Caco-2 (cell line): ENCODE data around the gene PRG2. TPM values are rescaled to one million over a fixed set of nuclear protein-coding genes. Genes with fewer than 3 reads are reported as not detected.

ENCODE experiments used
- BruUV-seq: library from RNA; stranded (reverse); fragments of 400-500 nt; replicated peaks from 2 replicates; lab custom pipeline; 2021; lab: Mats Ljungman, UMichigan
- CTCF ChIA-PET: fragments of 300-600 bp; sonication (Branson Sonifier 250); formaldehyde crosslinking; loops from one replicate; lab custom pipeline; 2022; ENCODE audit warnings: antibody characterized with exemption; lab: Charles Lee
- POLR2A ChIA-PET: fragments of 300-600 bp; sonication (Branson Sonifier 250); formaldehyde crosslinking; loops from one replicate; lab custom pipeline; 2022; ENCODE audit warnings: antibody characterized with exemption; lab: Charles Lee
- DNase-seq, 2 experiments: peaks; one replicate each; pipeline versions ENCODE4 v3.0.0 to v3.0.0-alpha.2; 2020 to 2022
- H3K27me3 ChIP-seq: replicated peaks from 2 replicates; pipeline ENCODE4 v1.6.0; 2011; ENCODE audit warnings: low read length; ENCODE audit not compliant: control insufficient read depth, insufficient read depth
- H3K36me3 ChIP-seq: 2 replicates; pipeline ENCODE4 v1.5.1; 2011; ENCODE audit warnings: low read length; ENCODE audit not compliant: control insufficient read depth, insufficient read depth
- H3K4me1 ChIP-seq: fragments of 250-450 bp; sonication (Bioruptor Pico); 2 replicates; pipeline ENCODE4 v1.5.1; 2020; ENCODE audit warnings: mild to moderate bottlenecking
- H3K4me3 ChIP-seq: 2 replicates; pipeline ENCODE4 v1.5.1; 2011; ENCODE audit warnings: low read depth, mild to moderate bottlenecking, control low read depth, low read length
- H3K9me3 ChIP-seq: fragments of 250-450 bp; sonication (Bioruptor Pico); 2 replicates; pipeline ENCODE4 v1.5.1; 2020; ENCODE audit warnings: mild to moderate bottlenecking, moderate library complexity
- H3K27ac Mint-ChIP-seq: one replicate; pipeline ENCODE4 v1.8.0; 2022; ENCODE audit warnings: mixed read lengths; ENCODE audit not compliant: unreplicated experiment
- H3K27me3 Mint-ChIP-seq: one replicate; pipeline ENCODE4 v1.8.0; 2022; ENCODE audit warnings: mixed read lengths; ENCODE audit not compliant: insufficient read depth, unreplicated experiment
- H3K36me3 Mint-ChIP-seq: one replicate; pipeline ENCODE4 v1.8.0; 2022; ENCODE audit warnings: mild to moderate bottlenecking, mixed read lengths; ENCODE audit not compliant: insufficient read depth, unreplicated experiment
- H3K4me1 Mint-ChIP-seq: one replicate; pipeline ENCODE4 v1.8.0; 2022; ENCODE audit warnings: low read depth, mixed read lengths; ENCODE audit not compliant: unreplicated experiment
- H3K4me3 Mint-ChIP-seq: one replicate; pipeline ENCODE4 v1.8.0; 2022; ENCODE audit warnings: mild to moderate bottlenecking, moderate library complexity, mixed read lengths; ENCODE audit not compliant: unreplicated experiment
- H3K9me3 Mint-ChIP-seq: one replicate; pipeline ENCODE4 v1.8.0; 2022; ENCODE audit warnings: mixed read lengths; ENCODE audit not compliant: unreplicated experiment
- intact Hi-C: fragments of 100-400 bp; cut with micrococcal nuclease; formaldehyde crosslinking; loops from one replicate; pipeline ENCODE4 v1.10.0; 2022; ENCODE audit not compliant: unreplicated experiment
- total RNA-seq: library from RNA; stranded (reverse); gene quantifications from 2 replicates; pipeline ENCODE4 v1.2.3, GENCODE V29; 2022
- TF ChIP-seq, protein P1 (sequence below), 2 experiments: fragments of 200-600 bp in 1 of 2; IDR thresholded peaks; 1 replicate in 1 of 2; 2 replicates in 1 of 2; pipeline versions ENCODE4 v1.5.1 to v1.8.0; 2011 to 2022; ENCODE audit warnings: antibody characterized with exemption in 1 of 2, control low read depth in 1 of 2, inconsistent platforms in 1 of 2, low read depth in 1 of 2, low read length in 1 of 2, mild to moderate bottlenecking in 1 of 2, moderate library complexity in 1 of 2; ENCODE audit not compliant: insufficient read depth in 1 of 2, severe bottlenecking in 1 of 2, unreplicated experiment in 1 of 2

The PRG2 gene
- total RNA-seq, 1 experiment from 2014 or later: not detected

DNA sequence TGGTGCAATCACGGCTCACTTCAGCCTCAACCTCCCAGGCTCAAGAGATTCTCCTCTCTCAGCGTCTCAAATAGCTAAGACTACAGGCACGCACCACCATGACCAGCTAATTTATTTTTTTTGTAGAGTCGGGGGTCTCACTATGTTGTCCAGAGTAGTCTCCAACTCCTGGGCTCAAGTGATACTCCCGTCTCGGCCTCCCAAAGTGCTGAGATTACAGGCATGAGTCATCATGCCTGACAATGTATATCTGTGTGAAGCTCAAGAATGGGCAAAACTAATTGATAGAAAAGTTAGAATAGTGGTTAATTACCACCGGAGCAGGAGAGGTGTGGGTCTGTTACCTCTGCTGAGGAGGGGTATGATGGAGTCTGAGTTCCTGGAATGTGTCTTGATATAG lies 45.6 kb upstream of the PRG2 start:
- H3K27me3 ChIP-seq: no peaks in the 10 kb centered on the region
- H3K9me3 Mint-ChIP-seq: no peaks in the 10 kb centered on the region
- intact Hi-C loops: no loop called here
- no peak overlapping the region for H3K4me3 ChIP-seq
- 0 out of 2 replicates have a peak, but pooled peaks cover 4% of the 10 kb centered on the region for H3K4me1 ChIP-seq
- H3K36me3 ChIP-seq: no peaks in the 10 kb centered on the region
- TF ChIP-seq, protein P1, sequence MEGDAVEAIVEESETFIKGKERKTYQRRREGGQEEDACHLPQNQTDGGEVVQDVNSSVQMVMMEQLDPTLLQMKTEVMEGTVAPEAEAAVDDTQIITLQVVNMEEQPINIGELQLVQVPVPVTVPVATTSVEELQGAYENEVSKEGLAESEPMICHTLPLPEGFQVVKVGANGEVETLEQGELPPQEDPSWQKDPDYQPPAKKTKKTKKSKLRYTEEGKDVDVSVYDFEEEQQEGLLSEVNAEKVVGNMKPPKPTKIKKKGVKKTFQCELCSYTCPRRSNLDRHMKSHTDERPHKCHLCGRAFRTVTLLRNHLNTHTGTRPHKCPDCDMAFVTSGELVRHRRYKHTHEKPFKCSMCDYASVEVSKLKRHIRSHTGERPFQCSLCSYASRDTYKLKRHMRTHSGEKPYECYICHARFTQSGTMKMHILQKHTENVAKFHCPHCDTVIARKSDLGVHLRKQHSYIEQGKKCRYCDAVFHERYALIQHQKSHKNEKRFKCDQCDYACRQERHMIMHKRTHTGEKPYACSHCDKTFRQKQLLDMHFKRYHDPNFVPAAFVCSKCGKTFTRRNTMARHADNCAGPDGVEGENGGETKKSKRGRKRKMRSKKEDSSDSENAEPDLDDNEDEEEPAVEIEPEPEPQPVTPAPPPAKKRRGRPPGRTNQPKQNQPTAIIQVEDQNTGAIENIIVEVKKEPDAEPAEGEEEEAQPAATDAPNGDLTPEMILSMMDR (IDR thresholded peaks at IDR 0.05; ENCODE audit: insufficient read depth in 1 of 2, low read depth in 1 of 2, low read length in 1 of 2, severe bottlenecking in 1 of 2, unreplicated experiment in 1 of 2): no peak
- ChIA-PET CTCF (no interaction called here), POLR2A (no interaction called here)
- BruUV-seq: no TSS peak
- H3K9me3 ChIP-seq: no peaks in the 10 kb centered on the region
- no peaks in the 10 kb centered on the region for H3K36me3 Mint-ChIP-seq
- H3K4me3 Mint-ChIP-seq: no peak overlapping the region
- no peak overlapping the region for H3K27ac Mint-ChIP-seq
- no peaks in the 10 kb centered on the region for H3K27me3 Mint-ChIP-seq
- no peak for DNase-seq
- peaks cover 16% of the 10 kb centered on the region for H3K4me1 Mint-ChIP-seq

- POLR2A ChIA-PET: no interaction called here
- TF ChIP-seq, protein P1 (IDR thresholded peaks at IDR 0.05; ENCODE audit: insufficient read depth in 1 of 2, low read depth in 1 of 2, low read length in 1 of 2, severe bottlenecking in 1 of 2, unreplicated experiment in 1 of 2): no peak
Measured at GRCh38 chr11:57434640-57435546, 44.4 kb upstream of the PRG2 start.

DNA sequence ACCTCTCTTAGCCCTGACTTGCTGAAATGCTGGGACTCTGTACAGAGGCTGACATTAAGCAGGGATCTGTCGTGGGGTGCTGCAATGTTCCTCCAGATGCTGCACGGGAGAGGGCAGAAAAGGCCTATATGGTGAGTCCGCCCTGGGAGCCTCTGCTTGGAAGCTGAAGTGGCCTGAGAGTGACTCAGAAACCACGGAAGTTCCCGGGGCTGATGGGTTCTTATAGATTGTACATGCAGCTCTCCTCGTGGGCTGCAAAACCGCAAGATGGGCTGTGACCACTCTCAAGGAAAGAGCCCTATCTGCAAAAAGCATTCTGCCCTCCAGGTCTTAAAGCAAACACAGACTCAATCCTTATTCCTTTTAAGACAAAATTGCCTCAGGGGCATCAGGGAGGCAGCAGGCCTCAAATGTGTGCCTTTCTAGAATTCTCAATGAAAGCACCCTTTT lies 42.3 kb upstream of the PRG2 start:
- ChIA-PET CTCF (no interaction called here), POLR2A (no interaction called here)
- no peak for DNase-seq
- no peaks in the 10 kb centered on the region; the same call in 1 of the 2 replicates for H3K27me3 ChIP-seq
- TF ChIP-seq, protein P1 (IDR thresholded peaks at IDR 0.05; ENCODE audit: insufficient read depth in 1 of 2, low read depth in 1 of 2, low read length in 1 of 2, severe bottlenecking in 1 of 2, unreplicated experiment in 1 of 2): no peak
- Mint-ChIP-seq H3K9me3 (no peaks in the 10 kb centered on the region), H3K27me3 (peaks cover 2% of the 10 kb centered on the region), H3K36me3 (no peaks in the 10 kb centered on the region), H3K4me1 (peaks cover 10% of the 10 kb centered on the region), H3K27ac (no peak overlapping the region), H3K4me3 (no peak overlapping the region)
- no TSS peak for BruUV-seq
- no peaks in the 10 kb centered on the region for H3K36me3 ChIP-seq
- H3K4me1 ChIP-seq: 0 out of 2 replicates have a peak, but pooled peaks cover 4% of the 10 kb centered on the region
- intact Hi-C loops: loop anchor here (5.0 kb wide), 1 partner anchor 70 kb away; no protein-coding TSS in a partner anchor
- no peak overlapping the region for H3K4me3 ChIP-seq
- H3K9me3 ChIP-seq: no peaks in the 10 kb centered on the region

More at GRCh38 chr11:57434640-57435546, 44.4 kb upstream of the PRG2 start:
- BruUV-seq: no TSS peak
- Mint-ChIP-seq H3K27ac (no peak overlapping the region), H3K9me3 (no peaks in the 10 kb centered on the region), H3K27me3 (no peaks in the 10 kb centered on the region), H3K4me1 (peaks cover 16% of the 10 kb centered on the region), H3K4me3 (no peak overlapping the region), H3K36me3 (no peaks in the 10 kb centered on the region)
- intact Hi-C loops: loop anchor here (1.0 to 5.0 kb wide), 3 partner anchors 18 to 73 kb away; no protein-coding TSS in a partner anchor
- Histone ChIP-seq H3K27me3 (no peaks in the 10 kb centered on the region), H3K4me1 (0 out of 2 replicates have a peak, but pooled peaks cover 4% of the 10 kb centered on the region), H3K36me3 (no peaks in the 10 kb centered on the region), H3K4me3 (no peak overlapping the region), H3K9me3 (no peaks in the 10 kb centered on the region)
- CTCF ChIA-PET: no interaction called here
- peak in 1 of 2 experiments; percentile 66 for DNase-seq
